Measurements from ENCODE around the gene C5orf58. TPM values are rescaled to one million over a fixed set of nuclear protein-coding genes. Genes with fewer than 3 reads are reported as not detected.

The C5orf58 gene
- total RNA-seq, 2 donors from 2014 or later, result not detected

DNA sequence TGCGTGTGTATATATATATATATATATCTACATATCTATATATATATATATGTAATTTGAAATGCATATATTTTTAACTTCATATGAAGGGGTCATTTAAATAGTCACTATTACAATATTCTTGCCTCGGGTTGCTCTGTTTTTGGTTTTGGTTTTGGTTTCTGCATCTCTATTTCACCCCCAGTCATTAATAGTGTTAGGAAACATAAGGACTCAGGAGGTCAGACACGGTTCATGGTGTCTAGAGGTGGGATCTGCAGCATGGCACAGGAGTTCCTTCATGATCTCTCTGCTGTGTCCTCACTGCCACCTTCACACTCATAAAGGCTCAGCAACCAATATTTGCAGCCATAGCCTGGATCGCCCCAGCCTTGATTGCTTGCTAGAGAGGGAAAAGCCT lies 16.6 kb downstream of the C5orf58 start:
- Histone ChIP-seq H3K27ac (no peak overlapping the region), H3K4me3 (no peak overlapping the region), H3K9me3 (no peaks in the 10 kb centered on the region), H3K36me3 (replicated peaks in 1 of 2; ENCODE audit: insufficient read depth in 1 of 2, low read depth in 2 of 2) (no peaks in the 10 kb centered on the region), H3K27me3 (no peaks in the 10 kb centered on the region), H3K4me1 (no peaks in the 10 kb centered on the region)
- TF ChIP-seq POLR2A (IDR thresholded peaks at IDR 0.05), result no peak
- TF ChIP-seq, protein P1, sequence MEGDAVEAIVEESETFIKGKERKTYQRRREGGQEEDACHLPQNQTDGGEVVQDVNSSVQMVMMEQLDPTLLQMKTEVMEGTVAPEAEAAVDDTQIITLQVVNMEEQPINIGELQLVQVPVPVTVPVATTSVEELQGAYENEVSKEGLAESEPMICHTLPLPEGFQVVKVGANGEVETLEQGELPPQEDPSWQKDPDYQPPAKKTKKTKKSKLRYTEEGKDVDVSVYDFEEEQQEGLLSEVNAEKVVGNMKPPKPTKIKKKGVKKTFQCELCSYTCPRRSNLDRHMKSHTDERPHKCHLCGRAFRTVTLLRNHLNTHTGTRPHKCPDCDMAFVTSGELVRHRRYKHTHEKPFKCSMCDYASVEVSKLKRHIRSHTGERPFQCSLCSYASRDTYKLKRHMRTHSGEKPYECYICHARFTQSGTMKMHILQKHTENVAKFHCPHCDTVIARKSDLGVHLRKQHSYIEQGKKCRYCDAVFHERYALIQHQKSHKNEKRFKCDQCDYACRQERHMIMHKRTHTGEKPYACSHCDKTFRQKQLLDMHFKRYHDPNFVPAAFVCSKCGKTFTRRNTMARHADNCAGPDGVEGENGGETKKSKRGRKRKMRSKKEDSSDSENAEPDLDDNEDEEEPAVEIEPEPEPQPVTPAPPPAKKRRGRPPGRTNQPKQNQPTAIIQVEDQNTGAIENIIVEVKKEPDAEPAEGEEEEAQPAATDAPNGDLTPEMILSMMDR (IDR thresholded peaks at IDR 0.05), result no peak
- DNase-seq (no peak), ATAC-seq (no peak)
- intact Hi-C loops (cut with DNase I), result no loop called here
- 58 to 65% methylated on average over 4 of the region's 4 CpGs for WGBS, 2 donors

DNA sequence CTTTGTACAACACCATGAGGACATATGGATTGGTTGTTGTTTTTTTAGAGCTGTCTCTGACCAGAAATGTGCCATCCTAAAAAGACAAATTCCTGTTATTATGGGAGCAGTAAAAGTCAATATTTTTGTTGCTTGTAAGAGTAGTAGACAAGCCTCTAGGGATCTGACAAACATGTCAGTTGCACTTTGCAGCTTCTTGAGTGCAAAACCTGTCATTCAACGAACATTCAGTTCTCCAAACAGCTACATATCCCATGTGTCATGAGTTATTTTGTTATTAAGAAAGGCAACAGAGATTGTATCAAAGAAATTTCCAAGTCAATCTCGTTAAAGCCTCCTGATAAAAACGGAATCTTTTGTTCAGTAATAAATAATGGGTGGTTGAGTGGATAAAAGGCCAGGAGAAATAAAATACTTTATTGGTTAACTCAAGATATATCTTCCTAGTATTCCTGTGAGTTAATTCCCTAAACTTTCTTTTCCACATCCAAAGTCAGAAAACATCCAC lies 18.1 kb downstream of the C5orf58 start:
- WGBS, 2 donors, result 45% methylated on average over 3 of the region's 3 CpGs
- H3K27ac ChIP-seq, result no peak overlapping the region
- intact Hi-C loops (cut with DNase I), result no loop called here

DNA sequence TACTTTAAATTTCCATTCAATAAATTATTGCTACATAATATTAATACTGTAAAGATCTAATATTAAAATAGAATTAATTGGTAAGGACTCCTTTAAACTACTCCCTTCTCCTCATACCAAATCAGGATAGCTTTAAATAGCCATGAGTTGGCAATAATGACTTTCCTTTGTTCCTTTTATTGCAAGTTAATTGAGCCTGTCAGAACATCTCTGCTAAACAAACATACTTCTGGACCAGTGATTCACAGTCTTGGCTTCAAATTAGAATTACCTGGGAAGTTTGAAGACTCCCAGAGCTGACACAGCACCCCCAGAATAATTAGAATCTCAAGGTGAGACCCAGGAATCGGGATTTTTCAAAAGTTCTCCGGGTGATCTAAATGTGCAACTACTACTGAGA lies 18.7 kb downstream of the C5orf58 start:
- intact Hi-C loops (cut with DNase I), result no loop called here
- Histone ChIP-seq H3K27me3 (no peaks in the 10 kb centered on the region), H3K4me1 (no peaks in the 10 kb centered on the region), H3K9me3 (no peaks in the 10 kb centered on the region), H3K4me3 (no peak overlapping the region), H3K27ac (no peak overlapping the region), H3K36me3 (replicated peaks in 1 of 2; ENCODE audit: insufficient read depth in 1 of 2, low read depth in 2 of 2) (no peaks in the 10 kb centered on the region)
- TF ChIP-seq, protein P1 (IDR thresholded peaks at IDR 0.05), result no peak
- TF ChIP-seq POLR2A (IDR thresholded peaks at IDR 0.05), result no peak
- 55 to 75% methylated on average over 2 of the region's 2 CpGs for WGBS, 2 donors
- no peak for DNase-seq
- ATAC-seq, result no peak

More for the DNA sequence above, 18.1 kb downstream of the C5orf58 start:
- Histone ChIP-seq H3K4me3 (no peak overlapping the region), H3K4me1 (no peaks in the 10 kb centered on the region), H3K9me3 (no peaks in the 10 kb centered on the region), H3K36me3 (replicated peaks in 1 of 2; ENCODE audit: insufficient read depth in 1 of 2, low read depth in 2 of 2) (no peaks in the 10 kb centered on the region), H3K27me3 (no peaks in the 10 kb centered on the region)
- no peak for DNase-seq
- no peak for TF ChIP-seq POLR2A (IDR thresholded peaks at IDR 0.05)
- TF ChIP-seq, protein P1 (IDR thresholded peaks at IDR 0.05), result no peak
- ATAC-seq, result no peak

DNA sequence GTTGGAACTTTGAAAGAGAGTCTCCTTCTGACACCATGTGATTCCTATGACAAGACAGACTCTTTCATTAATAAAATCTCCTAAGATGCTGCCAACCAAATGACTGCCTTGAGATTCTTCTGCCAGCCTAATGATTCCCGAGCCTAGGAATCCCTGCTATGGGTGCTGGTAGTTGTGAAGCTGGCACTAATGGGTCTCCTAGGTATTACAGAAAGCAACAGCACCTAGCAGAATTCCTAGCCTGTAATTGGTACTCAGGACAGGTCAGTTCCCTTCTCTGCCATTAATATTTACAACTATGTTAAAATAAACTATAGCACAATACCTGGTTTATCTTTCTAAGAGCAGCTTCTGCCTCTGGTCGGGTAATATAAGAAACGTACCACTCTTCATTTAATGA lies 19.3 kb downstream of the C5orf58 start:
- Histone ChIP-seq H3K9me3 (no peaks in the 10 kb centered on the region), H3K27ac (no peak overlapping the region), H3K27me3 (no peaks in the 10 kb centered on the region), H3K4me3 (no peak overlapping the region), H3K36me3 (replicated peaks in 1 of 2; ENCODE audit: insufficient read depth in 1 of 2, low read depth in 2 of 2) (no peaks in the 10 kb centered on the region), H3K4me1 (no peaks in the 10 kb centered on the region)
- no peak for ATAC-seq
- WGBS, 2 donors, result 37 to 46% methylated on average over 3 of the region's 3 CpGs
- DNase-seq, result no peak
- no peak for TF ChIP-seq POLR2A (IDR thresholded peaks at IDR 0.05)
- TF ChIP-seq, protein P1 (IDR thresholded peaks at IDR 0.05), result no peak
- intact Hi-C loops (cut with DNase I), result no loop called here

DNA sequence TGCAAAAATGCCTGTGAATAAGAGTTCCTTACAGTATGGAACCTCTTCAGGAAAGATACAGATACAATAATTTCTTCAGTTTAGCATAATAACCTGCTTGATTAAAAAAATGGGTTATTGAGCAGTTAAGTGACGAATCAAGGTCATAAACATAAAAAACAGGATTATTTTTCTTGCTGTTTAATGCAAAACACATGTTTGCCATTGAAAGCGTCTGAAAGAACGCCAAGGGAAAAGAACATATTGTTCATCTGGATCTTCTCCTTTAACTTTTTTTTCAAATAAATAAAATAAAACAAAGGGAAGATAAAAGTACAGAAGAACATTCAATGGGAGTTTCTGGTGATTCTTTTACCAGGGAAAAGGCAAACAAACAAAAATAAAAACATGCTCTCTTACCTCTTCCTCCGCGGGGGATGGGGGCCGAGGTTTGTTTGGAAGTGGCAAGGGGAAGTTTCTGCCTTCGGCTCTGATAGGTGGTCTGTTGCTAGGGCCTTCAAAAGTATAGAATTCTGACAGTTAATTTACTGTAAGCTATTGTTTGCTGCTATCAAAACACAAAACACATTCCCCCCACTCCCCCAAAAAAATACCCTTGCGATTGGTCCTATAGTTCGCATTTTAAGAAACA lies 20.1 kb downstream of the C5orf58 start:
- WGBS, 2 donors, result 33 to 43% methylated on average over 9 of the region's 9 CpGs
- TF ChIP-seq, protein P1 (IDR thresholded peaks at IDR 0.05), result no peak
- TF ChIP-seq POLR2A (IDR thresholded peaks at IDR 0.05), result no peak
- no peak for DNase-seq
- Histone ChIP-seq H3K9me3 (no peaks in the 10 kb centered on the region), H3K4me1 (no peaks in the 10 kb centered on the region), H3K27me3 (no peaks in the 10 kb centered on the region), H3K4me3 (no peak overlapping the region), H3K36me3 (replicated peaks in 1 of 2; ENCODE audit: insufficient read depth in 1 of 2, low read depth in 2 of 2) (no peaks in the 10 kb centered on the region), H3K27ac (no peak overlapping the region)
- intact Hi-C loops (cut with DNase I), result no loop called here
- ATAC-seq, result no peak
